GM12873 (cell line): ENCODE results near the gene WDR26.

Experiments
- TF ChIP-seq, protein P1 (sequence below): IDR thresholded peaks from 2 replicates; pipeline ENCODE4 v1.5.1; 2012; ENCODE audit warnings: low read depth, mild to moderate bottlenecking, moderate library complexity, low read length, control low read depth; ENCODE audit not compliant: insufficient read depth; ENCODE audit errors: missing control alignments

WDR26 gene

GRCh38 chr1:224432672-224433040, 1.9 kb downstream of the WDR26 start:
- TF ChIP-seq, protein P1, sequence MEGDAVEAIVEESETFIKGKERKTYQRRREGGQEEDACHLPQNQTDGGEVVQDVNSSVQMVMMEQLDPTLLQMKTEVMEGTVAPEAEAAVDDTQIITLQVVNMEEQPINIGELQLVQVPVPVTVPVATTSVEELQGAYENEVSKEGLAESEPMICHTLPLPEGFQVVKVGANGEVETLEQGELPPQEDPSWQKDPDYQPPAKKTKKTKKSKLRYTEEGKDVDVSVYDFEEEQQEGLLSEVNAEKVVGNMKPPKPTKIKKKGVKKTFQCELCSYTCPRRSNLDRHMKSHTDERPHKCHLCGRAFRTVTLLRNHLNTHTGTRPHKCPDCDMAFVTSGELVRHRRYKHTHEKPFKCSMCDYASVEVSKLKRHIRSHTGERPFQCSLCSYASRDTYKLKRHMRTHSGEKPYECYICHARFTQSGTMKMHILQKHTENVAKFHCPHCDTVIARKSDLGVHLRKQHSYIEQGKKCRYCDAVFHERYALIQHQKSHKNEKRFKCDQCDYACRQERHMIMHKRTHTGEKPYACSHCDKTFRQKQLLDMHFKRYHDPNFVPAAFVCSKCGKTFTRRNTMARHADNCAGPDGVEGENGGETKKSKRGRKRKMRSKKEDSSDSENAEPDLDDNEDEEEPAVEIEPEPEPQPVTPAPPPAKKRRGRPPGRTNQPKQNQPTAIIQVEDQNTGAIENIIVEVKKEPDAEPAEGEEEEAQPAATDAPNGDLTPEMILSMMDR: no peak

GRCh38 chr1:224432146-224432545, 2.5 kb downstream of the WDR26 start:
- TF ChIP-seq, protein P1: no peak

- TF ChIP-seq, protein P1: no peak
These were observed 2.9 kb downstream of the WDR26 start for GRCh38 chr1:224431726-224432125.

DNA sequence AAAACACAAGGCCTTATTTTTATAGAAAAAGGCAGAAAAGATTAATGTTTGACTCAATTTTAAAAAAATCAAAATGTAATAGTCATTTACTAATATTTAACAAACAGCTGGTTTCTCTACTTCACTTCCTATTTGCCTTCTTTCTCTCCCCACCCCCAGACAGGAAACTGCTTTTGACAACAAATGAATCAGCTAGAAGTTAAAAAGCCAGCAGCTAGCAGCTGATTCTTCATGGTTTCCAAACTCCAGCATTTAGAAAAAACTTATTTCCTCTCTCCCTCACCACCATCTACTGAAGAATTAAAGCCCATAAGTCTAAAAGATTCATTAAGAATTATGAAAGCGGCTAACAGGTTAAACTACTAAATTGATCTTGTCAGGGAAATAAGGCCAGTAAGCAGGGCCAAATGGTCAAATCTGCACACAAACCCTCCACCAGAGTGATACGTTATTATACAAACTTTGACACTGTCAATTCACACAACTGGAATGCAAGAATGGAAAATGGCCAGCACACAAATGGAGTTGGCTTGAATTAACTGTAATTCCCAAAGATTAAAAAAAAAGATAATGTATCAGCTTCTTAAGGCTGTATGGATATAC, 4.0 kb downstream of the WDR26 start:
- TF ChIP-seq, protein P1: no peak

DNA sequence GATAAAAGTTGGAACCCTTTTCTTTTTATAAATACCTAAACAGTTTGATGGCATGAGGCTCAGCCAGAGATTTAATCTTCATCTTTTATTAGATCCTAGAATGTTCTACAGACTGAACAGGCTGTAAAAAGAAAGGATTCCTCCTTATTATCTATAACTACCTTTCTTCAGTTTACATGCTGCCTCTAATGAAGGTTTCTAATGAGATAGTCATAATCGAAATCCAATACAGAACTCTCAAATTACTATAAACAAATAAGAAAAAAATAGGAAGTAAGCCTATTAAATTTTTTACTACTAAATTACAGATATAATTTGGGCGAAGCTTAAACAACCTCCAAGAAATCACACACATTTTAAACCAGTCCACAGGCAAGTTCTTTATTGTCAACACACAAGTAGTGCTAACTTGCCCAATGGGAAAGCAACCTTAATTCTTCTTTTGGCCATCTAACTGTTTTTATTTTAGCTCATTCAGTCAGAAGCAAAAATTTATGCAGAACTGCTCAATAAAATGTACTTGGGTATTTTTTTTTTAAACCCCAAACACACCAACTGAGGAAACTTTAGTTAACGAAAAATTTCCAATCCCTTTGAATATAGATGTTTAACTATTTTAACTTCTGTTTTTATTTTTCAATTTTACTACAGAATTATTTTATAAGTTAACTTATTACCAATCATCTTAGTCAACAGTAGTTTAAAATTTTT, 4.8 kb downstream of the WDR26 start:
- TF ChIP-seq, protein P1: no peak

- TF ChIP-seq, protein P1: no peak
These were observed 7.3 kb downstream of the WDR26 start for GRCh38 chr1:224427346-224427745.

DNA sequence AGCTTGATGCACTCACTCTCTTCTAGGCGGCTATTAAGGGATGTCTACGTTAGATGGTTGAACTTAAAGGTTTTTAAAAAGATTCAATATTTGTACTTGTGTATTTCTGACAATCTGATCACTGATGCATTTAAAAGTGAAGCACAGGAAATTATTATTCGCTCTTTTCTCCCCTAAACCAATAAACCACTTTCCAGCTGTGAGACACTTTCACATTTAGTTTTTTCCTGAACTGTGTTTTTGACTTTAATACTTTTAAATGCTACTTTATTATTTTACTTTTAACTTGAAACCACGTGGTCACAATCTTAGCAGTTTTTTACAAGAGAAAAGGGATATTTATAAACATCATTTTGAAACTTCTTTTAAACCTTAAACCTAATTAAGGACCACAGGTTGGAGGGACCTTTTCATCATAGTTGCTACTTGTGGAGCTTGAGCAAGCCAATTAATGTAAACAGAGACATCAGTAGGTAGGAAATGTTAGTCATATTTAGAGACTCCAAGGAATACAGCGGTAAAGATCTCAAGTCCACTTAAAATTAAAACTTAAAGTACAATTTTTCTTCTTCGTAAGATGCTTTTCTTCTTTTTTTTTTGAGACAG, 9.2 kb downstream of the WDR26 start:
- TF ChIP-seq, protein P1: no peak
